Stimulated activated naive CD8-positive, alpha-beta T cell treated with anti-CD3 and anti-CD28 coated beads, Interleukin-15, Interleukin-2, amounts not matched to agents 100 ng/mL and 50 ng/mL, for 24 hours (primary cell): ENCODE measurements around the gene KPNA6.
"Not testable (repeated sequence)": the region's sequence is repeated elsewhere in the genome, so short reads cannot be mapped to it uniquely, and the experiment has no call there.

Experiments
- H3K27ac Mint-ChIP-seq: one replicate; pipeline ENCODE4 v1.8.0; 2021; ENCODE audit warnings: mild to moderate bottlenecking, mixed read lengths
- H3K27me3 Mint-ChIP-seq: one replicate; pipeline ENCODE4 v1.8.0; 2021; ENCODE audit warnings: mixed read lengths
- H3K36me3 Mint-ChIP-seq: one replicate; pipeline ENCODE4 v1.8.0; 2021; ENCODE audit warnings: low read depth, mixed read lengths
- H3K4me1 Mint-ChIP-seq: one replicate; pipeline ENCODE4 v1.8.0; 2021; ENCODE audit warnings: low read depth, mixed read lengths
- H3K4me3 Mint-ChIP-seq: one replicate; pipeline ENCODE4 v1.8.0; 2021; ENCODE audit warnings: mild to moderate bottlenecking, mixed read lengths
- H3K9me3 Mint-ChIP-seq: one replicate; pipeline ENCODE4 v1.8.0; 2021; ENCODE audit warnings: mixed read lengths

The KPNA6 gene

DNA sequence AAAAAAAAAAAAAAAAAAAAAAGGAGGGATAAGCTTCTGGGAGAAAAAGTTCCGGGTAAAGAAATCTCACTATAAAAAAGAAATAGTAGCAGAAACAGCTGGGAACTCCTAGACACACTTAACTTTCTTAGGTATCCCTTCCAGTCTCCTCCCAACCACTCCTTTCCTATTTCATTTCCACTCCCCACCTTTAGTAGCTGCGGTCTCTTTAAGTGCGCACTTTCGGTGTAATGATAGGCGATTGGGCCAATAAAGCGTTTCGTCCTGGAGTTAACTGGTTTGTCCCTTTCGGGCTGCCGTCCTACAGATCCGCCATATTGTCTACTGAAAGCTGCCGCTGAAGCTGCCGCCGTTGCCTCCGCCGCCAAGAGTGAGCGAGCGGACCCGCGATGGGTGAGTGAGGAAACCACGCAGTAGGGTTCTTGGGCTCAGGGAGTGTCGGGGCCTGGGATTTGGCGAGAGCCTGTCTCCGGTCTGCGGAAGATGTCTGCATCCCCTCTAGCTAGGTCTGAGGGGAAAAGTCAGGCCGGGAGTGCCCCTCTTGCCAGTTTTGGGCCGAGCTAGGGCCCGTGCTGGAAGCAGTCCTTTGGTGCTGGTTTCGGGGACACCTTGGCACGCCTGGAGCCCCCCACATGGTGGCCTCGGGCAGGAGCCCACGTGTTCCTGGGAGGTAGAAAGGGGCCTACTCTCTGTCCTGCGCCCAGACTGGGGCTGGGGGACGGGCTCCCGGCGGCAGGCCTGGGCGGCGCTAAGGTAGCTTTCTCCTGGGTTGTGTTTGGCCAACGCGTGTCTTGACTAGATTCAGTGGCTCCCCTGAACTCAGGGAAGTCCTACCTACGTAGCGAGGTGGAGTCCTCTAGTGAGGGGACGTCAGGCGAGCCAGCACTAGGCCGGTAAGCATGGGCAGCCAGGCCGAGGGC is at the start of gene KPNA6:
Gene KPNA6, plus strand, starts transcription at position 315 of the 920 bp plus-strand sequence. Its CDS starts 75 bp downstream, at position 390.
- Mint-ChIP-seq H3K27ac (peak within 1 kb of the TSS; percentile 93), H3K27me3 (no peaks in the 10 kb centered on the region), H3K4me1 (peaks cover 44% of the 10 kb centered on the region), H3K4me3 (peak within 1 kb of the TSS; percentile 96), H3K9me3 (no peaks in the 10 kb centered on the region), H3K36me3 (peaks cover 7% of the 10 kb centered on the region)

DNA sequence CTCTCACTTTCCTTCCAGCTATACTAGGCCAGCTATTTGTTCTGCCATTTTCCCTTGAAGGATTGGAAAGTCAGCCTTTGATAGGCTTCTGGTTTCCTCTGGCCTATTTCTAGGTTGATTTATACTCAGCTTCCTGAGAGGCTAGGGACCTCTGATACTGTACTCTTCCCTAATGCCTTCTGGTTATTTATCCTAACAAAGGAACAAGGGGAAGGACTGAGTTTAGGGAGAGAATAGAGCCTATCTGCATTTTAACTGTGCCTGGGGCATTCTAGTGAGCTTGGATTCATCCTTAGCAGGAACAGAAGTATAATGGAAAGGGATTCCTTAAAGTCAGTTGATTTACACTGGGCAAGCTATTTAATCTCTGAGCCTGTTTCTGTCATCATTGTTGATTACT is 46.9 kb upstream of the KPNA6 start:
- H3K4me1 Mint-ChIP-seq, result peaks cover 4% of the 10 kb centered on the region
- H3K27me3 Mint-ChIP-seq, result no peaks in the 10 kb centered on the region
- H3K36me3 Mint-ChIP-seq, result peaks cover 42% of the 10 kb centered on the region
- no peaks in the 10 kb centered on the region for H3K9me3 Mint-ChIP-seq
- H3K27ac Mint-ChIP-seq, result peak overlapping the region; percentile 8
- H3K4me3 Mint-ChIP-seq, result no peak overlapping the region

DNA sequence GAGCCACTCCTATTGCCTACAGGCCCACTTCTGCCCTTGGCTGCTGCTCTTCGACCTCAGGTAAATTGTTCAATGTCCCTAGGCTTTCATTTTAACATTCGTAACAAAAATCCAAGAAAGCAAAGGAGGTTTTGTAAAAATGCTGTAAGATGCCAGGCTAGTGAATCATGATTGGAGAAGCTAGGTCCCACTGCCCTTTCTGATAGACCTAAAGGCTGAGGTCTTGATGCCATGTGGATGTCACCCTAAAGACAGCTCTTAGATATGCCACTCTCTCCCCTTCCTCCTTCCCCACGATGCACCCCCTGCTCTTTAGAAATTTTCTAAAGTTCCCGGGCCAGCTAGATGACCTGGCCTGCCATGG is 45.0 kb upstream of the KPNA6 start:
- H3K36me3 Mint-ChIP-seq, result peaks cover 35% of the 10 kb centered on the region
- H3K4me1 Mint-ChIP-seq, result peaks cover 11% of the 10 kb centered on the region
- H3K27me3 Mint-ChIP-seq, result no peaks in the 10 kb centered on the region
- H3K27ac Mint-ChIP-seq, result peak overlapping the region; percentile 1
- no peaks in the 10 kb centered on the region for H3K9me3 Mint-ChIP-seq
- H3K4me3 Mint-ChIP-seq, result no peak overlapping the region

DNA sequence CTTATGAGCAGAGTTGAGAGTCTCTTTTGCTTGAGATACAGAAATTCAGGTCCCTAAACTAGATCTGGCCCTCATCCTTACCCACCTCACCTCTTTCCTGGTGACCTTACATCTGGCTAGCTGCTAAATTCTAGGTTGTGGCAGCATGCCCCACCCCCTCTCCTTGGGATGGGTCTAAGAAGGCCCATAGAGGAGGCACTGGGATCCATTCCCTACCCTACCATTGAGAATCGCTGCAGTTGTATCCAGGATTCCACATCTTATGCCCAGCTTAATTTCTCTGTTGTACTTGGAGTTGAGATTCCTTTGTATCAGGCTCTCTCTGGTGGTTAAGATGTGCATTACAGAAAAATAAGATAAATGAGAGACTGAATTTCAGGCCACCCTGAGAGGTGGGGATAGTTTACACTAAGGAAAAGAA is 44.6 kb upstream of the KPNA6 start:
- Mint-ChIP-seq H3K27ac (peak overlapping the region; percentile 32), H3K4me1 (peaks cover 11% of the 10 kb centered on the region), H3K4me3 (no peak overlapping the region), H3K27me3 (no peaks in the 10 kb centered on the region), H3K36me3 (peaks cover 33% of the 10 kb centered on the region), H3K9me3 (no peaks in the 10 kb centered on the region)

DNA sequence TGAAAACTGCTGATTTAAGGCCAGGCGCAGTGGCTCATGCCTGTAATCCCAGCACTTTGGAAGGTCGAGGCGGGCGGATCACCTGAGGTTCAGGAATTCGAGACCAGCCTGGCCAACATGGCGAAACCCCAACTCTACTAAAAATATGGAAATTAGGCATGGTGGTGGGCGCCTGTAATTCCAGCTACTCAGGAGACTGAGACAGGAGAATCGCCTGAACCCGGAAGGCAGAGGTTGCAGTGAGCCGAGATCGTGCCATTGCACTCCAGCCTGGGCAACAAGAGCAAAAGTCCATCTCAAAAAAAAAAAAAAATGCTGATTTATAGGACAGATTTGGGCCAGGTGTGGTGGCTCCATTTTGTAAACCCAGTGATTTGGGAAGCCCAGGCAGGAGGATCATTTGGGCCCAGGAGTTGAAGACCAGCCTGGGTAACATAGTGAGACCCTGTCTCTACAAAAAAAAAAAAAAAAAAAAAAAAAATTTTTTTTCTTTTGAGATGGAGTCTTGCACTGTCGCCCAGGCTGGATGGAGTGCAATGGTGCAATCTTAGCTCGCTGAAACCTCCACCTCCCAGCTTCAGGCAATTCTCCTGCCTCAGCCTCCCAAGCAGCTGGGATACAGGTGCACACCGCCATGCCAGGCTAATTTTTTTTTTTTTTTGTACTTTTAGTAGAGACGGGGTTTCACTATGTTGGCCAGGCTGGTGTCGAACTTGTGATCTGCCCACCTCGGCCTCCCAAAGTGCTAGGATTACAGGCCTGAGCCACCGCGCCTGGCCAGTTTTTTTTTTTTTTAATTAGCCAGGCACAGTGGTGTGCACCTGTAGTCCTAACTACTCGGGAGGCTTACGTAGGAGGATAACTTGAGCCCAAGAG is 42.0 kb upstream of the KPNA6 start:
- H3K9me3 Mint-ChIP-seq, H3K4me3 Mint-ChIP-seq, H3K27me3 Mint-ChIP-seq, H3K27ac Mint-ChIP-seq: not testable (repeated sequence)
- H3K36me3 Mint-ChIP-seq, result peaks cover 14% of the 10 kb centered on the region
- H3K4me1 Mint-ChIP-seq, result peaks cover 11% of the 10 kb centered on the region

DNA sequence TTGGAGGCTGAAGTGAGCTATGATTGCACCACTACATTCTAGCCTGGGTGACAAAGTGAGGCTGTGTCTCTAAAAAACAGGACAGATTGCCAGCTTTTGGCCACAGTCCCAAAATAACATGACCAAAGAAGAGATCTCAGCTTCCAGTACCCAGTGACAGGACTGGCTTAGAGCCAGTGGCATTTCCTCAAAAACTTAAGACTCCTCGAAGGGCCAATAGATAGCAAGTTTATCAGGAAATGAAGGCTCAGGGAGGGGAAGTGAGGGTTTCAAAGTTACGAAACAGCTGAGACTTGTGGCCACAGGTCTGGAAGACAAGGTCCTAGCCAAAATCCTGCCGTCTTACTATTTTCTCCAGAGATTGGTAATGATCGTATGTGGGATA is 41.4 kb upstream of the KPNA6 start:
- Mint-ChIP-seq H3K36me3 (peaks cover 7% of the 10 kb centered on the region), H3K27ac (no peak overlapping the region), H3K4me3 (no peak overlapping the region), H3K9me3 (no peaks in the 10 kb centered on the region), H3K27me3 (no peaks in the 10 kb centered on the region), H3K4me1 (peaks cover 11% of the 10 kb centered on the region)

DNA sequence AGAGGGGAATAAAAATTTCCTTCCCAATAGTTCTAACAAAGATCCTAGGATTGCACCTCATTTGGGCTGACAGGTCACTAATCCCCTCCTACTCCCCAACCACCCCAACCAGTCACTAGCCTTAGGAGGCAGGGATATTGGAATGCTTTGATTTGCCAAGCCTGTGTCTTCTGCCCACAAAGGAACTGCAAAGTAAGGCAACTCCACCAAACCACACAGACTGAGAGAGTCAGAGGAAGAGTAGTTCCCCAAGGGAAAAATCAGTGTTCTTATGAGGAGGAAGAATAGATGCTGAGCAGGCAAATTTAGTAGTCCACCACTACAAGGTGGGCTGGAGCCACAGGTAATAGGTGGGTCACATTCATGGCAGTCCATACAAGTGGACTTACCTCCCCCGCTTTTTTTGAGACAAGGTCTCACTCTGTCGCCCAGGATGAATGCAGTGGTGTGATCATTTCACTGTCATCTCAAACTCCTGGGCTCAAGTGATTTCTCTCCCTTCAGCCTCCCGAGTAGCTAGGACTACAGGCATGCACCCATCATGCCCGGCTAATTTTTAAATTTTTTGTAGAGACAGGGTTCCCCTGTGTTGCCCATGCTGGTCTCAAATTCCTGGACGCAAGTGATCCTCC is 38.8 kb upstream of the KPNA6 start:
- Mint-ChIP-seq H3K27ac (peak overlapping the region; percentile 18), H3K36me3 (no peaks in the 10 kb centered on the region), H3K4me1 (peaks cover 30% of the 10 kb centered on the region), H3K4me3 (no peak overlapping the region), H3K9me3 (no peaks in the 10 kb centered on the region), H3K27me3 (no peaks in the 10 kb centered on the region)

DNA sequence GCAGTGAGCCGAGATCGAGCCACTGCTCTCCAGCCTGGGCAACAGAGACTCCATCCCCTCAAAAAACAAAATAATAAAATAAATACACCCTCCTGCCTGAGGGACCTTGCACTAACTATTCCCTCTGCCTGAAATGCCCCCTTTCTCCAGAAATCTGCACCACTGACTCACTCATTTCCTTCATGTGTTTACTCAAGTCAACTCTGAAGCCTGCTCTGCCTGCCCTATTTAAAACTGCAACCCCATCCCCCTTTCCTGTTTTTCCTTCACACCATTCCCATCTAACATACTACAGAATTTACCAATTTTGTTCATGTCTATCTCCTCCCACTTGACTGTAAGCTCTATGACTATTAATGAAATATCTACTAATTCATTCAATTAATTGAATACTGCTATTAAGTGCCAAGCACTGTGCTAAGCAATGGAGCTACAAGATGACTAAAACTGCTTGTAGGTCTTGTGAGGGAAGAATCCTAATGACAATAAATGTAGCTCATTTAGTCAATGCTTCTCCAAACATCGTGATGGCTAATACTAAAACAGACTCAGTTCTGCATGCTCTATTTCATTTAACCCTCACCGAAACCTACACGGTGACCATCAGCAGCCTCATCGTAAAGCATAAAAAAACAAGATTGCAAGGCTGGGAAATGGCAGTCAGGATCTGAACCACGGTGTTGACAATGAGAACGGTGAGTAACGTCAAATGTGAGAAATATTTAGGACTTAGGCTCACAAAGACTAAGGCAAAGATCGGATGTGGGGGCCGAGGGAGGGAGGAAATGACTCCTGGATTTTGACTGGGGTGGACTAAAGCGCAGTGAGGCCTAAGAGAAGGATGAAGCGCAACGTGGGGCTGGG is 35.9 kb upstream of the KPNA6 start:
- no peaks in the 10 kb centered on the region for H3K9me3 Mint-ChIP-seq
- peaks cover 38% of the 10 kb centered on the region for H3K4me1 Mint-ChIP-seq
- H3K4me3 Mint-ChIP-seq, result peak overlapping the region; percentile 90
- no peaks in the 10 kb centered on the region for H3K27me3 Mint-ChIP-seq
- H3K36me3 Mint-ChIP-seq, result peaks cover 5% of the 10 kb centered on the region
- H3K27ac Mint-ChIP-seq, result peak overlapping the region; percentile 83

DNA sequence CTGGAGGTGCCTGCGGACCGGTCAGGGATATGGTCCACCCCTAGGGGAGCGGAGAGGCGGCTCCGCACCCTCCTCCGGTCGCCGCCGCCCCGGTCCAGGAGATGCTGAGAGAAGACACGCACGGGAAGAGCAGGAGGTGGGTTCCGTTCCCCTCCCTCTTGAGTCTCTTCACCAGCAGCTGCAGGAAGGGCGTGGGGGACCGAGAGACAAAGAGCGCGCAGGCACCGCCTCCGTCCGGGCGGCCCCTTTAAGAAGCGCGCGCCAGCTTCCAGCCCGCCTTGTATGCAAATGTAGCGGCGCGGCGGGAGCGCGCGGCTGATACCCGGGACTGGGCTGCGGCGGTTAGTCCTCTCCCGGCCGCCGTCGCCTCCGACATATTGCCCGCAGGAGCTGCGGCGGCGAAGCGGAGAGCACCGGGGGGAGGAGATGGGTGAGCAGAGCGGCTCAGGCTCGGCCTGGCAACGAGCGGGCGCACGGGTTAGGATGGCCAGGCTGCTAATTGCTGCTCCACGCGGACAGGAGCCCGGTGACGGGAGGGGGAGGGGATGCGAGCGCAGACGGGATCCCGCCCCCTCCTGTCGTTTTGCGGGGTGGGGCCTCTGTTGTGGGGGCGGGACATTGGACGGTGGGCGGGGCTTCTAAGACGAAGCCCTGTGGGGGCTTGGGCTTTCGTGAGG is 35.1 kb upstream of the KPNA6 start, which contains the start of gene TMEM39B:
Gene TMEM39B, plus strand, starts transcription at position 318 of the 677 bp plus-strand sequence. Its CDS starts 109 bp downstream, at position 427.
- Mint-ChIP-seq H3K27me3 (no peaks in the 10 kb centered on the region), H3K4me3 (peak within 1 kb of the TSS; percentile 90), H3K4me1 (peaks cover 38% of the 10 kb centered on the region), H3K9me3 (no peaks in the 10 kb centered on the region), H3K36me3 (peaks cover 12% of the 10 kb centered on the region), H3K27ac (peak within 1 kb of the TSS; percentile 91)

DNA sequence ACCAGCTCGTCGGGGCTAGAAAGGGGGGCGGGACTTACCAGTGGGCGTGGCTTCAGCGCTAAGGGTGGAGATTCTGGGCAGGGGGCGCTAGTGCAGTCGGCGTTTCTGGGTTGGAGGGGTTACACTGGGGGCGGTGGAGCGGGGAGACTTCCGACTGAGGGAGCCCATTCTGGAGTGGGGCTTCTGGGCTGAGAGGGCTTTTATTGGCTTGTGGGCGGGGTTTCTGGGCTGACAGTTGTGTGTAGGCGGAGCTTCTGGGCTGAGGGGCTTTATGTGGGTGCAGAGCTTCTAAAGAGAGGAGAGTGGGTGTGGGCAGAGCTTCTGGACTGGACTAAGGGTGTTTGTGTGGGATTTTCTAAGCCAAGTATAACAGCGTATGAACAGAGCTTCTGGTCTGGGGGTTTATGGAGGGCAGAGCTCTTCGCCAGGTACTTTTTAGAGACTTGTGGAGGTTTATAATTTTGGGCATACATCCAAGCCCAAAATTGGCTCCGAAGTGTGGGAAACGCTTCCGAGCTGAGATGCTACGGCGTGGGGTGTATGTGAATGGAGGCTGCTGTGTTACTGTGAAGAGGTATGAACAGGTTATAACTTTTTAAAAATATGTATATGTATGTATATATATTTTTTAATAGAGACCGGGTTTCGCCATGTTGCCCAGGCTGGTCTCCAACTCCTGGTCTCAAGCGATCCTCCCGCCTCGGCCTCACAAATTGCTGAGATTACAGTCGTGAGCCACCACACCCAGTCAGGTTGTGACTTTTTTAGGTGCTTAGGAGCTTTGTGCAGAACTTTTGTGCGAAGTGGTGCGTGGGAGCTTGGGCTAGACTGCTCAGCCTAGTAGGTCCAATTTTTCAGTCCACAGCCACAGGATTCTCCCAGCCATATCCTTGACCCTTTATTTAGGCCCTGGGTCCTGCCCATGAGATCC is 34.3 kb upstream of the KPNA6 start:
- Mint-ChIP-seq H3K27me3 (no peaks in the 10 kb centered on the region), H3K36me3 (peaks cover 12% of the 10 kb centered on the region), H3K4me3 (peak overlapping the region; percentile 90), H3K4me1 (peaks cover 38% of the 10 kb centered on the region), H3K9me3 (no peaks in the 10 kb centered on the region), H3K27ac (peak overlapping the region; percentile 91)

DNA sequence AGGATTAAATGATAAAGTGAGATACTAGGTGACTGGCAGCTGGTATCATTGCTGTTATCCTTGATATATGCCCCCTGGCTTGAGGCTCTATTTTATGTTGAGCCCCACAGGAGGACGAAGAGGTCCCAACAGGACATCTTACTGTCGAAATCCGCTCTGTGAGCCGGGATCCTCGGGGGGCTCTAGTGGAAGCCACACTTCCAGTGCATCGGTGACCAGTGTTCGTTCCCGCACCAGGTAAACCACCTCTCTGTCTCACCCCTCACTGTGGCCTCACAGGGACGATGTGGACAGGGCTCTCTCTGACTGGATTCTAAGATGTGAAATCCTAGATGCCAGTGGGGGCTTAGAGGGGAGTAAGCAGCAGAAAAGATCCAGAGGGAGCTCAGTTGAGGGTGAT is 33.0 kb upstream of the KPNA6 start:
- Mint-ChIP-seq H3K9me3 (no peaks in the 10 kb centered on the region), H3K4me3 (no peak overlapping the region), H3K36me3 (peaks cover 12% of the 10 kb centered on the region), H3K27me3 (no peaks in the 10 kb centered on the region), H3K4me1 (peaks cover 38% of the 10 kb centered on the region), H3K27ac (no peak overlapping the region)

DNA sequence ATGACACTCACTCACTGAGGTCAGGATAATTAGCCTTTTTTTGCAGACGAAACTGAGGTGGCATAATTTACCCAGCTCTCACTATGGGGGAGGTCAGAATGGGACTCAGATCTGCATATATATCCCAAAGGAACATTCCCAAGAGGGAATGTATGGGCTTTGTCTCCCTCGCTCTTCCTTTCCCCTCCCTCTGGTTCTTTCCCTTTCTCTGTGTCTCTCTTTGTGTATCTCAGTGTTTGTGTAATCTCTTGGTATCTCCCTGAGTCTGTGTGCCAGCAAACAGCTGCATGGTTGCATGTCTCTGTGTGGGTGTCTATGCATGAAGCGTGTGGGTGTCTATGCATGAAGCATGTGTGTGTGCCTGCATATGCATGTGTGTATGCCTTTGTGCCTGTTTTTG is 30.4 kb upstream of the KPNA6 start:
- Mint-ChIP-seq H3K27me3 (no peaks in the 10 kb centered on the region), H3K4me3 (no peak overlapping the region), H3K36me3 (peaks cover 20% of the 10 kb centered on the region), H3K4me1 (peaks cover 34% of the 10 kb centered on the region), H3K9me3 (no peaks in the 10 kb centered on the region), H3K27ac (no peak overlapping the region)

DNA sequence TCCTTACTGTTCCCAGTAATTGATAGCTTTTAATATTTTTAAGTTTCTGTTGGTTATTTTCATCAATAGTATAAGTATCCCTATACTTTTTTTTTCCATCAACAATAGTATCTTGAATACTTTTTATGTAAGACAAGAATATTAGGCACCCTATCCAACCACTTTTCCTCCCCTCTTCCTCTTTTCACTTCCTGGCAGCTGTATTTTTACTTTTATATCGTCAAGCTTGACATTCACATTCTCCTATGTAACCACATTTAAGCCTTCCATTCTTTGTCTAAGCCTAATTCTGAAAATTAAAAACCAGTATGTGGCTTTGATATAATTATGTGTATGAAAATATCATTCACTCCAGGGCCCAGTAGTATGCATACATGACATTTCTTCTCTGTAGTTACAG is 25.8 kb upstream of the KPNA6 start:
- H3K36me3 Mint-ChIP-seq, result peaks cover 34% of the 10 kb centered on the region

More for the DNA sequence above, 25.8 kb upstream of the KPNA6 start:
- Mint-ChIP-seq H3K27me3 (no peaks in the 10 kb centered on the region), H3K27ac (peak overlapping the region; percentile 64), H3K4me3 (no peak overlapping the region), H3K9me3 (no peaks in the 10 kb centered on the region), H3K4me1 (peaks cover 6% of the 10 kb centered on the region)
